ENCODE measurements around the gene CCDC196. TPM values are rescaled to one million over a fixed set of nuclear protein-coding genes. Genes with fewer than 3 reads are reported as not detected.

Gene CCDC196
- total RNA-seq, 1 experiment from 2014 or later = not detected

Other genes with a start within 250 kb of the CCDC196 start
- gene GPHN, start 21.8 kb downstream of the CCDC196 start, total RNA-seq (2014; rRNA removed; shearing (Covaris generic)) = 10.6 and 14.2 TPM in 2 replicates

Data from H7 (cell line).